HepG2 (cell line): ENCODE results near the gene PKD1L1. TPM values are rescaled to one million over a fixed set of nuclear protein-coding genes. Genes with fewer than 3 reads are reported as not detected.

ENCODE experiments used
- ATAC-seq: fragments of 200-7000 bp; cut with Tn5 transposase; 3 replicates; pipeline ENCODE4 v1.9.1; 2020; ENCODE audit warnings: mild to moderate bottlenecking, moderate library complexity
- BruUV-seq: library from RNA; stranded (reverse); fragments of 400-500 nt; replicated peaks from 2 replicates; lab custom pipeline; 2021; lab: Mats Ljungman, UMichigan
- CTCF ChIA-PET: fragments of 300-600 bp; formaldehyde crosslinking; extraction: SDS; loops from one replicate; lab custom pipeline; 2021; ENCODE audit warnings: low total read pairs, inconsistent platforms, low intra/inter-chr PET ratio; lab: Yijun Ruan, JAX
- POLR2A ChIA-PET: fragments of 350-600 bp; sonication (Branson Sonifier 250); formaldehyde crosslinking; loops from one replicate; lab custom pipeline; 2020; ENCODE audit warnings: antibody characterized with exemption, inconsistent platforms; lab: Yijun Ruan, JAX
- DNase-seq: peaks from one replicate; pipeline ENCODE4 v3.0.0-alpha.2; 2015; ENCODE audit warnings: low spot score
- FAIRE-seq: peaks from 3 replicates; lab custom pipeline; 2011; peaks lifted over from hg19 to GRCh38; lab: Jason Lieb, UNC
- H2AFZ ChIP-seq: one replicate; pipeline ENCODE4 v1.6.1; 2011; ENCODE audit warnings: low read length, inconsistent platforms
- H3K27ac ChIP-seq: fragments of 300-600 bp; 3 replicates; pipeline ENCODE4 v1.8.0; 2011; ENCODE audit warnings: mixed run types, mild to moderate bottlenecking, mixed read lengths, low read length, inconsistent platforms; ENCODE audit not compliant: insufficient read depth; ENCODE audit errors: extremely low read length
- H3K27me3 ChIP-seq, 2 experiments: fragments of 200-600 bp in 1 of 2; 2 replicates in 1 of 2; 3 replicates in 1 of 2; pipeline versions ENCODE4 v1.6.0 to v1.8.0; 2011; ENCODE audit warnings: low read length in 2 of 2, mild to moderate bottlenecking in 2 of 2, moderate library complexity in 2 of 2, inconsistent platforms in 1 of 2; ENCODE audit not compliant: insufficient read depth in 2 of 2, control insufficient read depth in 1 of 2
- H3K36me3 ChIP-seq, 2 experiments: fragments of 200-600 bp in 1 of 2; replicated peaks in 1 of 2; 2 replicates in 1 of 2; 3 replicates in 1 of 2; pipeline versions ENCODE4 v1.5.1 to v1.8.0; 2011; ENCODE audit warnings: low read length in 2 of 2, inconsistent platforms in 1 of 2; ENCODE audit not compliant: insufficient read depth in 2 of 2, control insufficient read depth in 1 of 2
- H3K4me1 ChIP-seq: 2 replicates; pipeline ENCODE4 v1.5.1; 2012; ENCODE audit warnings: low read length, inconsistent platforms; ENCODE audit not compliant: insufficient read depth
- H3K4me2 ChIP-seq: 2 replicates; pipeline ENCODE4 v1.6.0; 2011; ENCODE audit warnings: low read depth, low read length, inconsistent platforms
- H3K4me3 ChIP-seq, 3 experiments: fragments of 200-600 bp in 1 of 3; sonication (generic), shearing (Covaris generic) in 1 of 3; replicated peaks in 1 of 3; 2 replicates each; pipeline ENCODE4 v1.5.1; 2011 to 2016; ENCODE audit warnings: low read length in 3 of 3, inconsistent platforms in 2 of 3, low read depth in 2 of 3, mild to moderate bottlenecking in 2 of 3, control low read depth in 1 of 3, mixed read lengths in 1 of 3; ENCODE audit not compliant: insufficient read depth in 1 of 3
- H3K79me2 ChIP-seq: one replicate; pipeline ENCODE4 v1.6.1; 2011; ENCODE audit warnings: low read length, inconsistent platforms; ENCODE audit not compliant: insufficient read depth
- H3K9ac ChIP-seq: 2 replicates; pipeline ENCODE4 v1.6.0; 2011; ENCODE audit warnings: mild to moderate bottlenecking, low read depth, low read length, inconsistent platforms; ENCODE audit not compliant: insufficient read depth
- H3K9me3 ChIP-seq: 2 replicates; pipeline ENCODE4 v1.5.1; 2012; ENCODE audit warnings: mild to moderate bottlenecking, low read length
- H4K20me1 ChIP-seq: 2 replicates; pipeline ENCODE4 v1.6.0; 2011; ENCODE audit warnings: inconsistent platforms, mild to moderate bottlenecking, low read length, moderate library complexity; ENCODE audit not compliant: insufficient read depth
- DPF2 ChIP-seq: sonication (generic); formaldehyde crosslinking; IDR thresholded peaks from 2 replicates; pipeline ENCODE4 v1.4.0; 2020; ENCODE audit warnings: mild to moderate bottlenecking, low read depth, missing genetic modification reagents, borderline replicate concordance
- GABPA ChIP-seq, 2 experiments: IDR thresholded peaks; 2 replicates each; pipeline ENCODE4 v1.6.1; 2011 to 2016; ENCODE audit warnings: low read depth in 2 of 2, low read length in 1 of 2, missing biosample characterization in 1 of 2, missing genetic modification characterization in 1 of 2
- JUND ChIP-seq: sonication (generic); formaldehyde crosslinking; IDR thresholded peaks from 2 replicates; pipeline ENCODE4 v1.8.0; 2022; ENCODE audit warnings: mild to moderate bottlenecking, missing genetic modification reagents
- PCBP2 ChIP-seq: fragments of 200-400 bp; formaldehyde crosslinking; optimal IDR thresholded peaks from 2 replicates; pipeline ENCODE3; 2018; ENCODE audit warnings: low read length, low read depth; ENCODE audit not compliant: poor library complexity, severe bottlenecking
- RXRB ChIP-seq: IDR thresholded peaks from 2 replicates; pipeline ENCODE4 v1.6.1; 2016; ENCODE audit warnings: borderline replicate concordance, missing genetic modification reagents, missing compliant biosample characterization
- ZNF354B ChIP-seq: sonication (generic); formaldehyde crosslinking; IDR thresholded peaks from 2 replicates; pipeline ENCODE4 v1.8.0; 2022; ENCODE audit warnings: mild to moderate bottlenecking, missing genetic modification reagents
- WGBS: methylation state at CpG from one replicate; pipeline ENCODE4 v1.1.6; 2017; ENCODE audit warnings: low lambda C conversion rate; 5-methylcytosine and 5-hydroxymethylcytosine counted together
- in situ Hi-C: cut with HindIII; loops from 2 replicates; pipeline ENCODE4 v1.10.0; 2017; ENCODE audit warnings: low pct_unique_long_range_greater_than_20kb; ENCODE audit not compliant: extremely low pct_ligation_motif_present
- intact Hi-C: fragments of 100-400 bp; cut with micrococcal nuclease; formaldehyde crosslinking; loops from one replicate; pipeline ENCODE4 v1.10.0; 2022; ENCODE audit not compliant: unreplicated experiment
- polyA plus RNA-seq, 8 experiments: library from polyadenylated mRNA; depleted of rRNA in 3 of 8; stranded (reverse) in 7 of 8; unstranded in 1 of 8; fragments of >200 nt; fragmentation: Illumina TruSeq in 4 of 8; extraction: Trizol in 4 of 8; gene quantifications; 2 replicates each; pipeline versions ENCODE4 v1.2.1 to v1.2.3, GENCODE V29; 2011 to 2016; ENCODE audit warnings: low read depth in 4 of 8, missing spikeins in 1 of 8, mixed read lengths in 1 of 8; ENCODE audit not compliant: insufficient read depth in 1 of 8
- total RNA-seq, 5 experiments: library from RNA; depleted of rRNA; stranded (reverse); fragments of >200 nt; fragmentation: Illumina TruSeq; extraction: Trizol; gene quantifications; 2 replicates each; pipeline ENCODE4 v1.2.3, GENCODE V29; 2016; ENCODE audit warnings: low read depth in 1 of 5
- TF ChIP-seq, protein P1 (sequence below): sonication (generic); formaldehyde crosslinking; IDR thresholded peaks from 2 replicates; pipeline ENCODE4 v1.4.0; 2020; ENCODE audit warnings: mild to moderate bottlenecking, missing genetic modification reagents, borderline replicate concordance
- TF ChIP-seq, protein P2 (sequence below): IDR thresholded peaks from 2 replicates; pipeline ENCODE4 v1.6.1; 2016; ENCODE audit warnings: low read depth
- TF ChIP-seq, protein P3 (sequence below): sonication (generic); formaldehyde crosslinking; IDR thresholded peaks from 2 replicates; pipeline ENCODE4 v1.8.0; 2022; ENCODE audit warnings: mild to moderate bottlenecking, missing genetic modification reagents, moderate library complexity
- TF ChIP-seq, protein P4 (sequence below): sonication (generic); formaldehyde crosslinking; IDR thresholded peaks from 2 replicates; pipeline ENCODE4 v1.9.0; 2021; ENCODE audit warnings: missing genetic modification reagents, borderline replicate concordance

PKD1L1 gene
- total and polyA plus RNA-seq, 2 of the 13 experiments (the other 11 are each of a cell fraction or from before 2014, with no cell fraction given), result 0.01 TPM; not detected in 1

DNA sequence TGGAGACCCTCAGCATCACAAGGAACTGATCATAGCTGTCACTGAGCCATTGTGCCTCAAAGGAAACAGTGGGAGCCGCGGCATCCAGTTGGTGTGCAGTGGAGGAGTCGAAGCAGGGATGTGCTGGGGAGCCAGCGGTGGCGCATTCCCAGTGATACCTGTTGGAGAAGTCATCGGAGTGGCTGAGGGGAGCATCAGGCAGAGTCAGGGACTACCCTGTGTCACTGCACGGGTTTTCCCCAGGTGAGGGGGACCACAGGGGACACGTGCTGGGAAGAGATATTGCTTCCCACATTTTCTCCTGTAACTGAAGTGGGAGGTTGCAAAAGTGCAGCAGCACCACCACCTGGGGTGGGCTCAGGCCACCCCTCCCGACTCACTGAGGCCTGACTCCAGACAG, 57.7 kb downstream of the PKD1L1 start:
- H3K4me2 ChIP-seq, result no peak overlapping the region
- no peak overlapping the region for H3K9ac ChIP-seq
- no TSS peak for BruUV-seq
- no peaks in the 10 kb centered on the region for H3K36me3 ChIP-seq
- TF ChIP-seq GABPA (IDR thresholded peaks at IDR 0.05; ENCODE audit: low read depth, low read length) (no peak), GABPA (CRISPR knock-in tag; IDR thresholded peaks at IDR 0.05; ENCODE audit: low read depth) (no peak), RXRB (CRISPR knock-in tag) (no peak), PCBP2 (no peak), ZNF354B (CRISPR knock-in tag) (no peak), DPF2 (CRISPR knock-in tag) (no peak), JUND (CRISPR knock-in tag) (no peak)
- TF ChIP-seq, protein P1, sequence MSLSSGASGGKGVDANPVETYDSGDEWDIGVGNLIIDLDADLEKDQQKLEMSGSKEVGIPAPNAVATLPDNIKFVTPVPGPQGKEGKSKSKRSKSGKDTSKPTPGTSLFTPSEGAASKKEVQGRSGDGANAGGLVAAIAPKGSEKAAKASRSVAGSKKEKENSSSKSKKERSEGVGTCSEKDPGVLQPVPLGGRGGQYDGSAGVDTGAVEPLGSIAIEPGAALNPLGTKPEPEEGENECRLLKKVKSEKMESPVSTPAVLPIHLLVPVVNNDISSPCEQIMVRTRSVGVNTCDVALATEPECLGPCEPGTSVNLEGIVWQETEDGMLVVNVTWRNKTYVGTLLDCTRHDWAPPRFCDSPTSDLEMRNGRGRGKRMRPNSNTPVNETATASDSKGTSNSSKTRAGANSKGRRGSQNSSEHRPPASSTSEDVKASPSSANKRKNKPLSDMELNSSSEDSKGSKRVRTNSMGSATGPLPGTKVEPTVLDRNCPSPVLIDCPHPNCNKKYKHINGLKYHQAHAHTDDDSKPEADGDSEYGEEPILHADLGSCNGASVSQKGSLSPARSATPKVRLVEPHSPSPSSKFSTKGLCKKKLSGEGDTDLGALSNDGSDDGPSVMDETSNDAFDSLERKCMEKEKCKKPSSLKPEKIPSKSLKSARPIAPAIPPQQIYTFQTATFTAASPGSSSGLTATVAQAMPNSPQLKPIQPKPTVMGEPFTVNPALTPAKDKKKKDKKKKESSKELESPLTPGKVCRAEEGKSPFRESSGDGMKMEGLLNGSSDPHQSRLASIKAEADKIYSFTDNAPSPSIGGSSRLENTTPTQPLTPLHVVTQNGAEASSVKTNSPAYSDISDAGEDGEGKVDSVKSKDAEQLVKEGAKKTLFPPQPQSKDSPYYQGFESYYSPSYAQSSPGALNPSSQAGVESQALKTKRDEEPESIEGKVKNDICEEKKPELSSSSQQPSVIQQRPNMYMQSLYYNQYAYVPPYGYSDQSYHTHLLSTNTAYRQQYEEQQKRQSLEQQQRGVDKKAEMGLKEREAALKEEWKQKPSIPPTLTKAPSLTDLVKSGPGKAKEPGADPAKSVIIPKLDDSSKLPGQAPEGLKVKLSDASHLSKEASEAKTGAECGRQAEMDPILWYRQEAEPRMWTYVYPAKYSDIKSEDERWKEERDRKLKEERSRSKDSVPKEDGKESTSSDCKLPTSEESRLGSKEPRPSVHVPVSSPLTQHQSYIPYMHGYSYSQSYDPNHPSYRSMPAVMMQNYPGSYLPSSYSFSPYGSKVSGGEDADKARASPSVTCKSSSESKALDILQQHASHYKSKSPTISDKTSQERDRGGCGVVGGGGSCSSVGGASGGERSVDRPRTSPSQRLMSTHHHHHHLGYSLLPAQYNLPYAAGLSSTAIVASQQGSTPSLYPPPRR (CRISPR knock-in tag), result no peak
- TF ChIP-seq, protein P2, sequence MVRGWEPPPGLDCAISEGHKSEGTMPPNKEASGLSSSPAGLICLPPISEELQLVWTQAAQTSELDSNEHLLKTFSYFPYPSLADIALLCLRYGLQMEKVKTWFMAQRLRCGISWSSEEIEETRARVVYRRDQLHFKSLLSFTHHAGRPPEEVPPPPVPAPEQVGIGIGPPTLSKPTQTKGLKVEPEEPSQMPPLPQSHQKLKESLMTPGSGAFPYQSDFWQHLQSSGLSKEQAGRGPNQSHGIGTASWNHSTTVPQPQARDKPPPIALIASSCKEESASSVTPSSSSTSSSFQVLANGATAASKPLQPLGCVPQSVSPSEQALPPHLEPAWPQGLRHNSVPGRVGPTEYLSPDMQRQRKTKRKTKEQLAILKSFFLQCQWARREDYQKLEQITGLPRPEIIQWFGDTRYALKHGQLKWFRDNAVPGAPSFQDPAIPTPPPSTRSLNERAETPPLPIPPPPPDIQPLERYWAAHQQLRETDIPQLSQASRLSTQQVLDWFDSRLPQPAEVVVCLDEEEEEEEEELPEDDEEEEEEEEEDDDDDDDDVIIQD (CRISPR knock-in tag), result no peak
- TF ChIP-seq, protein P3, sequence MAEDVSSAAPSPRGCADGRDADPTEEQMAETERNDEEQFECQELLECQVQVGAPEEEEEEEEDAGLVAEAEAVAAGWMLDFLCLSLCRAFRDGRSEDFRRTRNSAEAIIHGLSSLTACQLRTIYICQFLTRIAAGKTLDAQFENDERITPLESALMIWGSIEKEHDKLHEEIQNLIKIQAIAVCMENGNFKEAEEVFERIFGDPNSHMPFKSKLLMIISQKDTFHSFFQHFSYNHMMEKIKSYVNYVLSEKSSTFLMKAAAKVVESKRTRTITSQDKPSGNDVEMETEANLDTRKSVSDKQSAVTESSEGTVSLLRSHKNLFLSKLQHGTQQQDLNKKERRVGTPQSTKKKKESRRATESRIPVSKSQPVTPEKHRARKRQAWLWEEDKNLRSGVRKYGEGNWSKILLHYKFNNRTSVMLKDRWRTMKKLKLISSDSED (CRISPR knock-in tag), result no peak
- TF ChIP-seq, protein P4, sequence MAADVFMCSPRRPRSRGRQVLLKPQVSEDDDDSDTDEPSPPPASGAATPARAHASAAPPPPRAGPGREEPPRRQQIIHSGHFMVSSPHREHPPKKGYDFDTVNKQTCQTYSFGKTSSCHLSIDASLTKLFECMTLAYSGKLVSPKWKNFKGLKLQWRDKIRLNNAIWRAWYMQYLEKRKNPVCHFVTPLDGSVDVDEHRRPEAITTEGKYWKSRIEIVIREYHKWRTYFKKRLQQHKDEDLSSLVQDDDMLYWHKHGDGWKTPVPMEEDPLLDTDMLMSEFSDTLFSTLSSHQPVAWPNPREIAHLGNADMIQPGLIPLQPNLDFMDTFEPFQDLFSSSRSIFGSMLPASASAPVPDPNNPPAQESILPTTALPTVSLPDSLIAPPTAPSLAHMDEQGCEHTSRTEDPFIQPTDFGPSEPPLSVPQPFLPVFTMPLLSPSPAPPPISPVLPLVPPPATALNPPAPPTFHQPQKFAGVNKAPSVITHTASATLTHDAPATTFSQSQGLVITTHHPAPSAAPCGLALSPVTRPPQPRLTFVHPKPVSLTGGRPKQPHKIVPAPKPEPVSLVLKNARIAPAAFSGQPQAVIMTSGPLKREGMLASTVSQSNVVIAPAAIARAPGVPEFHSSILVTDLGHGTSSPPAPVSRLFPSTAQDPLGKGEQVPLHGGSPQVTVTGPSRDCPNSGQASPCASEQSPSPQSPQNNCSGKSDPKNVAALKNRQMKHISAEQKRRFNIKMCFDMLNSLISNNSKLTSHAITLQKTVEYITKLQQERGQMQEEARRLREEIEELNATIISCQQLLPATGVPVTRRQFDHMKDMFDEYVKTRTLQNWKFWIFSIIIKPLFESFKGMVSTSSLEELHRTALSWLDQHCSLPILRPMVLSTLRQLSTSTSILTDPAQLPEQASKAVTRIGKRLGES (CRISPR knock-in tag), result no peak
- peaks cover 4 to 42% of the 10 kb centered on the region in 2 experiments; a peak in 4 of 5 replicates for H3K27me3 ChIP-seq
- no peaks in the 10 kb centered on the region for H3K4me1 ChIP-seq
- in situ Hi-C loops, result no loop called here
- no peak overlapping the region for H3K27ac ChIP-seq
- no peak for FAIRE-seq
- CTCF ChIA-PET, result no interaction called here
- H3K9me3 ChIP-seq, result no peaks in the 10 kb centered on the region
- H2AFZ ChIP-seq, result no peak overlapping the region
- no peak for DNase-seq
- no peak overlapping the region for H3K4me3 ChIP-seq
- 33% methylated on average over 6 of the region's 9 CpGs for WGBS
- intact Hi-C loops, result no loop called here
- POLR2A ChIA-PET, result no interaction called here
- ATAC-seq, result no peak
- no peaks in the 10 kb centered on the region for H3K79me2 ChIP-seq
- H4K20me1 ChIP-seq, result no peaks in the 10 kb centered on the region
